ENCODE data around the gene FRY. TPM values are rescaled to one million over a fixed set of nuclear protein-coding genes. Genes with fewer than 3 reads are reported as not detected.

The FRY gene
- total RNA-seq, 2 experiments from 2014 or later = 3.0 to 7.0 TPM

DNA sequence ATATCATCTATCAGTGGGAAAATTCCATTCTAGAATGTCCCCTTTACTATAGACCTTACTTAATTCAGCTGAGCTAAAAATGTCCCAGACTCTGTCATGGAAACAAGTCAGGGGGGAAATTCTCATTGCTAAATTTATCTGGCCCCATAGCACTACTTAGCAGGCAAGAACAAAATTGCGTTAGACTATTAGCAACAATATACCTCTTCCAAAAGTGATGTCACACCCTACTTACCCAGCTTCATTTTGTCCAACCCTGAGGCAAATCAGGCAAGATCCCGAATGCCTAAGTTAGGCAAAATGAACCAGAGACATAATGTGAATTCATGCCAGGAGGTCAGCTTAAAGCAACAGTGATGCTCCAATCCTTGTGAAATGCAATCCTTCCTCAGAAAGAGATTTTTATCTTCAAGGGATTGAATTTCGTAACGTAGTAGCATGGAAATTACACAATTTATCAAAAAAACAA lies 93.7 kb downstream of the FRY start:
- CTCF ChIA-PET (ENCODE audit: unreplicated experiment) = no interaction called here
- intact Hi-C loops (cut with micrococcal nuclease; ENCODE audit: unreplicated experiment) = loop anchor here (5.0 kb wide), 1 partner anchor 33 kb away; no protein-coding TSS in a partner anchor
- Histone ChIP-seq H3K4me1 (ENCODE audit: insufficient read depth, low read length, poor library complexity, severe bottlenecking) (no peaks in the 10 kb centered on the region), H3K36me3 (ENCODE audit: insufficient read depth, low read length) (no peaks in the 10 kb centered on the region), H3K79me2 (ENCODE audit: insufficient read depth, low read depth, low read length) (no peaks in the 10 kb centered on the region), H3K27ac (ENCODE audit: low read depth, low read length, poor library complexity, severe bottlenecking) (no peak overlapping the region), H3K4me2 (ENCODE audit: low read length) (no peak overlapping the region), H3K4me3 (ENCODE audit: low read depth, low read length, poor library complexity, severe bottlenecking) (no peak overlapping the region), H4K20me1 (ENCODE audit: insufficient read depth, low read length) (no peaks in the 10 kb centered on the region), H2AFZ (ENCODE audit: low read length) (no peak overlapping the region), H3K9me2 (ENCODE audit: insufficient read depth, low read length) (no peaks in the 10 kb centered on the region), H3K9me3 (ENCODE audit: low read length) (no peaks in the 10 kb centered on the region)
- DNase-seq (ENCODE audit: low spot score) = no peak
- TF ChIP-seq, protein P1, sequence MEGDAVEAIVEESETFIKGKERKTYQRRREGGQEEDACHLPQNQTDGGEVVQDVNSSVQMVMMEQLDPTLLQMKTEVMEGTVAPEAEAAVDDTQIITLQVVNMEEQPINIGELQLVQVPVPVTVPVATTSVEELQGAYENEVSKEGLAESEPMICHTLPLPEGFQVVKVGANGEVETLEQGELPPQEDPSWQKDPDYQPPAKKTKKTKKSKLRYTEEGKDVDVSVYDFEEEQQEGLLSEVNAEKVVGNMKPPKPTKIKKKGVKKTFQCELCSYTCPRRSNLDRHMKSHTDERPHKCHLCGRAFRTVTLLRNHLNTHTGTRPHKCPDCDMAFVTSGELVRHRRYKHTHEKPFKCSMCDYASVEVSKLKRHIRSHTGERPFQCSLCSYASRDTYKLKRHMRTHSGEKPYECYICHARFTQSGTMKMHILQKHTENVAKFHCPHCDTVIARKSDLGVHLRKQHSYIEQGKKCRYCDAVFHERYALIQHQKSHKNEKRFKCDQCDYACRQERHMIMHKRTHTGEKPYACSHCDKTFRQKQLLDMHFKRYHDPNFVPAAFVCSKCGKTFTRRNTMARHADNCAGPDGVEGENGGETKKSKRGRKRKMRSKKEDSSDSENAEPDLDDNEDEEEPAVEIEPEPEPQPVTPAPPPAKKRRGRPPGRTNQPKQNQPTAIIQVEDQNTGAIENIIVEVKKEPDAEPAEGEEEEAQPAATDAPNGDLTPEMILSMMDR (conservative IDR thresholded peaks at IDR 0.05; ENCODE audit: low read length) = no peak
- no peak for TF ChIP-seq EZH2phosphoT487 (IDR thresholded peaks at IDR 0.05; ENCODE audit: borderline replicate concordance, low read depth, low read length)
- POLR2A ChIA-PET = no interaction called here
- no TSS peak for BruUV-seq (replicated peaks)

DNA sequence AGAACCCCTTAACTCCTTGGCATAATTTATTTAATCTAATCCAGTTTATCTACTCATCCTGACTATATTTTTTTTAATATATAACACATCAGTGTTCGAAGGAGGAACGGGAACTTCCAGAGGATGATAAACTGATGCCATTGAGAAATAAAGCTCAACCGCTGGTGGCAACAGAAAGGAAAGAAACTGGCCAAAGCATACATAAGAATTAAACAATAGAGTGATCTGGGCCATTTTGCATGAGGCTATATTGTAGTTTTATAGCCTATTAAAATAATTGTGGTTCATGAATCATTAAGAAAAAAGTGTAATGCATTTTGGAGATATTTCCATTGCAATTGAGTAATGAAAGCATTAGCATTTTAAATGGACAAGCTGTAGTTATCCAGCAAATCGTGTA lies 94.2 kb downstream of the FRY start:
- intact Hi-C loops (cut with micrococcal nuclease; ENCODE audit: unreplicated experiment) = loop anchor here (5.0 kb wide), 1 partner anchor 33 kb away; no protein-coding TSS in a partner anchor
- ChIA-PET POLR2A (interaction anchor here (0.8 kb wide), 1 partner anchor 9 kb away, joined by 3 read pairs; no protein-coding TSS in a partner anchor), CTCF (ENCODE audit: unreplicated experiment) (no interaction called here)
- TF ChIP-seq, protein P1 (conservative IDR thresholded peaks at IDR 0.05; ENCODE audit: low read length) = no peak
- TF ChIP-seq EZH2phosphoT487 (IDR thresholded peaks at IDR 0.05; ENCODE audit: borderline replicate concordance, low read depth, low read length) = no peak
- no peak for DNase-seq (ENCODE audit: low spot score)
- no peaks in the 10 kb centered on the region for H3K4me1 ChIP-seq (ENCODE audit: insufficient read depth, low read length, poor library complexity, severe bottlenecking)
- no peak overlapping the region for H3K4me3 ChIP-seq (ENCODE audit: low read depth, low read length, poor library complexity, severe bottlenecking)
- H3K27ac ChIP-seq (ENCODE audit: low read depth, low read length, poor library complexity, severe bottlenecking) = no peak overlapping the region
- no peaks in the 10 kb centered on the region for H3K36me3 ChIP-seq (ENCODE audit: insufficient read depth, low read length)
- H3K9me2 ChIP-seq (ENCODE audit: insufficient read depth, low read length) = no peaks in the 10 kb centered on the region
- no peaks in the 10 kb centered on the region for H3K9me3 ChIP-seq (ENCODE audit: low read length)
- H3K4me2 ChIP-seq (ENCODE audit: low read length) = no peak overlapping the region
- BruUV-seq (replicated peaks) = no TSS peak
- H3K79me2 ChIP-seq (ENCODE audit: insufficient read depth, low read depth, low read length) = no peaks in the 10 kb centered on the region
- no peak overlapping the region for H2AFZ ChIP-seq (ENCODE audit: low read length)
- no peaks in the 10 kb centered on the region for H4K20me1 ChIP-seq (ENCODE audit: insufficient read depth, low read length)

DNA sequence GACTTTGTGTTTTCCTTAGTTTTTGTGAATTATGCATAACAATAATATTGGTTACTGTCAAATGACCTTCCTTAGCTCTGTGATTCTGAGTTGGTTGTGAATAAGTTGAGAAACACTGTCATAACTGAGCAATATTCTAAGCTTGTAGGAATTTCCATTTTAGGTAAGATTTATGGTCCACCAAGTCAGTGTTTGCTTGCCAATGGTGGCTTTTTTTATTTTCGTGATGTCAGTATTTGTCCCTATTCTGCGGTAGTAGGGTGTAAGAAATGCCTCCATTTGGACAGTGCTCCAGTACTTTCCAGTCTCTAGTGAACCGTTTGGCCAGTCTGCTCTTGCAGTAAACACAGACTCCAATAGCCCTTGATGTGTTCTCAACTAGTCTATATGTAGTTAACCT lies 94.7 kb downstream of the FRY start:
- no peaks in the 10 kb centered on the region for H4K20me1 ChIP-seq (ENCODE audit: insufficient read depth, low read length)
- H3K4me2 ChIP-seq (ENCODE audit: low read length) = no peak overlapping the region
- CTCF ChIA-PET (ENCODE audit: unreplicated experiment) = no interaction called here
- no peaks in the 10 kb centered on the region for H3K4me1 ChIP-seq (ENCODE audit: insufficient read depth, low read length, poor library complexity, severe bottlenecking)
- TF ChIP-seq, protein P1 (conservative IDR thresholded peaks at IDR 0.05; ENCODE audit: low read length) = no peak
- intact Hi-C loops (cut with micrococcal nuclease; ENCODE audit: unreplicated experiment) = loop anchor here (5.0 kb wide), 1 partner anchor 34 kb away; no protein-coding TSS in a partner anchor
- H3K9me3 ChIP-seq (ENCODE audit: low read length) = no peaks in the 10 kb centered on the region
- BruUV-seq (replicated peaks) = no TSS peak
- H3K36me3 ChIP-seq (ENCODE audit: insufficient read depth, low read length) = no peaks in the 10 kb centered on the region
- no peak for DNase-seq (ENCODE audit: low spot score)
- POLR2A ChIA-PET = interaction anchor here (0.8 kb wide), 1 partner anchor 8 kb away, joined by 3 read pairs; no protein-coding TSS in a partner anchor
- H3K9me2 ChIP-seq (ENCODE audit: insufficient read depth, low read length) = no peaks in the 10 kb centered on the region
- no peak overlapping the region for H3K27ac ChIP-seq (ENCODE audit: low read depth, low read length, poor library complexity, severe bottlenecking)
- H3K79me2 ChIP-seq (ENCODE audit: insufficient read depth, low read depth, low read length) = no peaks in the 10 kb centered on the region
- no peak overlapping the region for H3K4me3 ChIP-seq (ENCODE audit: low read depth, low read length, poor library complexity, severe bottlenecking)
- no peak overlapping the region for H2AFZ ChIP-seq (ENCODE audit: low read length)
